Gastroesophageal sphincter (tissue), 3 donors: ENCODE measurements around the gene DPPA5.

Source experiments
- CTCF ChIP-seq, 4 experiments: fragments of 200-600 bp in 2 of 4; fragments of 450-650 bp in 2 of 4; sonication (generic) in 1 of 4; IDR thresholded peaks; one replicate each; pipeline ENCODE4 v1.5.1; 2017 to 2019; ENCODE audit warnings: antibody characterized with exemption in 4 of 4, mild to moderate bottlenecking in 2 of 4, moderate library complexity in 2 of 4
- POLR2AphosphoS5 ChIP-seq: sonication (generic); formaldehyde crosslinking; IDR thresholded peaks from one replicate; pipeline ENCODE4 v1.6.1; 2017; ENCODE audit warnings: antibody characterized with exemption

GRCh38 chr6:73364121-73364520, 10.0 kb upstream of the DPPA5 start:
- TF ChIP-seq CTCF (IDR thresholded peaks at IDR 0.05) (no peak), POLR2AphosphoS5 (no peak)
